Activated CD4-positive, alpha-beta memory T cell treated with anti-CD3 and anti-CD28 coated beads, Interleukin-2, amount 10 ng/mL, durations not matched to agents 7 days and 5 days (primary cell): ENCODE data around the gene TIMP2. TPM values are rescaled to one million over a fixed set of nuclear protein-coding genes. Genes with fewer than 3 reads are reported as not detected.

Source experiments
- CTCF ChIA-PET: fragments of 350-600 bp; sonication (Branson Sonifier 250); formaldehyde crosslinking; loops from one replicate; lab custom pipeline; 2021; ENCODE audit warnings: antibody characterized with exemption, inconsistent platforms; lab: Charles Lee
- POLR2A ChIA-PET: fragments of 350-600 bp; sonication (Branson Sonifier 250); formaldehyde crosslinking; loops from one replicate; lab custom pipeline; 2021; ENCODE audit warnings: antibody characterized with exemption; lab: Charles Lee
- DNase-seq: peaks from one replicate; pipeline ENCODE4 v3.0.0-alpha.2; 2020
- H3K27ac Mint-ChIP-seq: one replicate; pipeline ENCODE4 v1.8.0; 2021; ENCODE audit warnings: mild to moderate bottlenecking, mixed read lengths
- H3K27me3 Mint-ChIP-seq: one replicate; pipeline ENCODE4 v1.8.0; 2021; ENCODE audit warnings: mixed read lengths
- H3K36me3 Mint-ChIP-seq: one replicate; pipeline ENCODE4 v1.8.0; 2021; ENCODE audit warnings: low read depth, mixed read lengths
- H3K4me1 Mint-ChIP-seq: one replicate; pipeline ENCODE4 v1.8.0; 2021; ENCODE audit warnings: mixed read lengths
- H3K4me3 Mint-ChIP-seq: one replicate; pipeline ENCODE4 v1.8.0; 2021; ENCODE audit warnings: mild to moderate bottlenecking, mixed read lengths
- H3K9me3 Mint-ChIP-seq: one replicate; pipeline ENCODE4 v1.8.0; 2021; ENCODE audit warnings: mixed read lengths
- total RNA-seq, 2 experiments: library from RNA; stranded (reverse); gene quantifications; one replicate each; pipeline ENCODE4 v1.2.3, GENCODE V29; 2021

Gene TIMP2
- total RNA-seq, 2 experiments from 2014 or later = 3.3 TPM

GRCh38 chr17:78854508-78854907 lies 70.7 kb downstream of the TIMP2 start:
- Mint-ChIP-seq H3K36me3 (no peaks in the 10 kb centered on the region), H3K9me3 (no peaks in the 10 kb centered on the region), H3K4me1 (no peaks in the 10 kb centered on the region), H3K27me3 (peaks cover 1% of the 10 kb centered on the region), H3K27ac (no peak overlapping the region), H3K4me3 (no peak overlapping the region)
- DNase-seq = no peak
- ChIA-PET CTCF (interaction anchor here (4.6 kb wide), 1 partner anchor 11 kb away, joined by 22 read pairs; no protein-coding TSS in a partner anchor), POLR2A (no interaction called here)

DNA sequence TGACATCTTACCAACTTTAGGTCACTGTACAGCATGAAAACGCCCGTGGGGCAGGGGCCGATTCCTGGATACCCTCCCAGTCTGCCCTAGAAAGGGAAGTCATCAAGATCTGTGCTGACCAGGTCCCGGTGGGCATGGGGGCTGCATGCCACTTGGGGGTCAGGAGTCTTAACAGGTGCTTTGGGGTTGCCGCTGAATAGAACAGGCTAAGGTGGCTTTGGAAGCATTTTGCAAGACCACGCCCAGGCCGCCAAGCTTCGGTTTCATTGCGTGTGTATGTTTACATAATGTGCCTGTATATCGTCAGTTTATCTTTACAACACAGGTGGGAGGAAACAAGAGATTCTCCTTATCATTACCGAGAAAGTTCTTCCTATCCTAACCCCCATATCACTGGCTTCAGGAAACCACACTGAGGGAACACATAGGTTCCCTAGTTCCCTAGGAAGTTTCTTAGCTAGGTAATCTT lies 71.2 kb downstream of the TIMP2 start:
- H3K36me3 Mint-ChIP-seq = no peaks in the 10 kb centered on the region
- H3K27ac Mint-ChIP-seq = no peak overlapping the region
- CTCF ChIA-PET = interaction anchor here (4.6 kb wide), 1 partner anchor 12 kb away, joined by 22 read pairs; no protein-coding TSS in a partner anchor
- H3K4me1 Mint-ChIP-seq = no peaks in the 10 kb centered on the region
- peaks cover 1% of the 10 kb centered on the region for H3K27me3 Mint-ChIP-seq
- POLR2A ChIA-PET = no interaction called here
- no peak for DNase-seq
- H3K4me3 Mint-ChIP-seq = no peak overlapping the region
- H3K9me3 Mint-ChIP-seq = no peaks in the 10 kb centered on the region

DNA sequence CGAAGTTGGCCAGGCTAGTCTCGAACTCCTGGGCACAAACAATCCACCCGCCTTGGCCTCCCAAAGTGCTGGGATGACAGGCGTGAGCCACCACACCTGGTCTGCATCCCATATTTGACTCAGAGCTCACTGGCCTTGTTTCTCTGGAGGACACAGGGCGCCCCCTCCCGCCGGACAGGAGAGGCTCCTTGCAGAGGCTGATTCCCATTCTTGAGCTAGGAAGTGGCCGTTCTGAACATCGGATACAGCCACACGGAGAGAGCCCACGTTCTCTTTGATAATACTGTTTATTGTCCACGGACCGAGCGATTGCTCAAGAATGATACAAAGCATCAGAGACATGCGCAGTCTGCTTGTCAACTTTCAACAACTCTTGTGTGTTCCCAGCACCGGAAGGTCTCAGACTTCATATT lies 72.5 kb downstream of the TIMP2 start:
- CTCF ChIA-PET = interaction anchor here (0.6 to 4.6 kb wide), 4 partner anchors 13 to 514 kb away, joined by 3 to 22 read pairs (median 3); no protein-coding TSS in a partner anchor
- Mint-ChIP-seq H3K27ac (no peak overlapping the region), H3K27me3 (peaks cover 1% of the 10 kb centered on the region), H3K36me3 (no peaks in the 10 kb centered on the region), H3K4me1 (no peaks in the 10 kb centered on the region), H3K9me3 (no peaks in the 10 kb centered on the region), H3K4me3 (no peak overlapping the region)
- POLR2A ChIA-PET = no interaction called here
- no peak for DNase-seq

GRCh38 chr17:78849026-78849425 lies 76.2 kb downstream of the TIMP2 start:
- Mint-ChIP-seq H3K4me1 (peaks cover 8% of the 10 kb centered on the region), H3K27me3 (peaks cover 1% of the 10 kb centered on the region), H3K27ac (no peak overlapping the region), H3K4me3 (no peak overlapping the region), H3K36me3 (no peaks in the 10 kb centered on the region), H3K9me3 (no peaks in the 10 kb centered on the region)
- CTCF ChIA-PET = no interaction called here
- DNase-seq = no peak
- POLR2A ChIA-PET = no interaction called here

GRCh38 chr17:78847052-78847451 lies 78.1 kb downstream of the TIMP2 start:
- Mint-ChIP-seq H3K36me3 (no peaks in the 10 kb centered on the region), H3K9me3 (no peaks in the 10 kb centered on the region), H3K27ac (no peak overlapping the region), H3K4me1 (peaks cover 21% of the 10 kb centered on the region), H3K27me3 (no peaks in the 10 kb centered on the region), H3K4me3 (no peak overlapping the region)
- CTCF ChIA-PET = no interaction called here
- no peak for DNase-seq
- POLR2A ChIA-PET = no interaction called here

GRCh38 chr17:78844301-78845005 lies 80.7 kb downstream of the TIMP2 start:
- DNase-seq = no peak
- Mint-ChIP-seq H3K4me3 (no peak overlapping the region), H3K27ac (no peak overlapping the region), H3K4me1 (peaks cover 30% of the 10 kb centered on the region), H3K36me3 (peaks cover 3% of the 10 kb centered on the region), H3K9me3 (no peaks in the 10 kb centered on the region), H3K27me3 (no peaks in the 10 kb centered on the region)
- CTCF ChIA-PET = interaction anchor here (0.6 to 1.4 kb wide), 3 partner anchors 12 to 557 kb away, joined by 3 read pairs; no protein-coding TSS in a partner anchor
- POLR2A ChIA-PET = interaction anchor here (1.4 kb wide), 1 partner anchor 62 kb away, joined by 4 read pairs; the partner anchor contains the start of gene CYTH1

GRCh38 chr17:78842881-78843565 lies 82.2 kb downstream of the TIMP2 start:
- peaks cover 42% of the 10 kb centered on the region for H3K4me1 Mint-ChIP-seq
- POLR2A ChIA-PET = interaction anchor here (1.4 kb wide), 1 partner anchor 61 kb away, joined by 4 read pairs; the partner anchor contains the start of gene CYTH1
- no peaks in the 10 kb centered on the region for H3K27me3 Mint-ChIP-seq
- CTCF ChIA-PET = interaction anchor here (0.7 to 2.1 kb wide), 8 partner anchors 10 to 346 kb away, joined by 3 to 5 read pairs (median 3); no protein-coding TSS in a partner anchor
- no peak overlapping the region for H3K27ac Mint-ChIP-seq
- H3K36me3 Mint-ChIP-seq = peaks cover 14% of the 10 kb centered on the region
- no peaks in the 10 kb centered on the region for H3K9me3 Mint-ChIP-seq
- peak overlapping the region; percentile 9 for H3K4me3 Mint-ChIP-seq
- DNase-seq = peak; percentile 76

DNA sequence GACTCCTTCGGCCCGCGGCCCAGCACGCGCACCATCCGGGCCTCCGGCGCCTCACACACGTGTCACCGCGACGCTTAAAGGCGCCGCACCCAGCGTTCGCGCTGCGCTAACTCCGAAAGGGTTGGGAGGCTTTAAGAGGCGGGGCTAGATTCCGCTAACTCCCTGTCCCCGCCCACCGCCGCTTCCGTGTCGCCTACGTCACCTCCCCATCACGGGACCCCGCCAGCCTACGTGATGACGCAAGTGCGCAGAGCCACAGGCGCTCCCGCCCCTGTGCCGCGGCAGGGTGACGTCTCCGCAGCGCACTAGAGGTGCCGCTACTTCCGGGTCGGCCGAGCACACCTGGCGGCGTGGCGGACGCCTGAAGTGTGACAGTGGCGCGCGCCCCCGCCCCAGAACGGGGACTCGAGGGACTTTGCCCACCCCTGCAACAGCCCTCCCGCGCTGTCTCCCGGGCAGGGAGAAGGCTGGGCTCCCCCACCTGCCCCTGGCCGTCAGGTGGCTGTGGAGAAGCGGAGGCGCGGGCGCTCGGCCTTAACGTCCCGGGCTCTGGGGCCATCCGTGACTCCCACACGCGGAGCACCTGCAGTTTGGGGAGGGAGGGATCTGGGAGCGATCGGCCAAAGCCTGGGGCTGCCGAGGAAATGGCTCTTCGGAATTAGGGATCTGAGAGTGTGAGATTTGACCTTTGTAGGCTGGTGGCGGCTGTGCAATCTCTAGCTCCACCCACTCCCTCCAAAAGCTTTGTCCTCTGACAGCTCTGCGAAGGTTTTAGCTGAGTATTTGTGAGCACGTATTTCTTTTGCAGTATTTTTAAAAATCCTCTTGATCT lies 84.2 kb downstream of the TIMP2 start, which contains the start of gene USP36:
Gene USP36 (minus strand): TSS at position 35 of the 832 bp plus-strand sequence. CDS start 4,451 bp downstream, outside the sequence.
- Mint-ChIP-seq H3K27ac (peak within 1 kb of the TSS; percentile 94), H3K9me3 (no peaks in the 10 kb centered on the region), H3K27me3 (no peaks in the 10 kb centered on the region), H3K4me1 (peaks cover 55% of the 10 kb centered on the region), H3K4me3 (peak within 1 kb of the TSS; percentile 94), H3K36me3 (peaks cover 32% of the 10 kb centered on the region)
- POLR2A ChIA-PET = interaction anchor here (0.6 to 2.5 kb wide), 16 partner anchors 13 to 347 kb away, joined by 3 to 20 read pairs (median 4); no protein-coding TSS in a partner anchor
- DNase-seq = peak; percentile 100
- CTCF ChIA-PET = interaction anchor here (0.7 to 2.0 kb wide), 2 partner anchors 92 to 344 kb away, joined by 3 to 5 read pairs; no protein-coding TSS in a partner anchor

GRCh38 chr17:78840530-78840779 lies 84.7 kb downstream of the TIMP2 start:
- no peaks in the 10 kb centered on the region for H3K9me3 Mint-ChIP-seq
- no peak for DNase-seq
- peaks cover 55% of the 10 kb centered on the region for H3K4me1 Mint-ChIP-seq
- CTCF ChIA-PET = no interaction called here
- H3K36me3 Mint-ChIP-seq = peaks cover 38% of the 10 kb centered on the region
- no peaks in the 10 kb centered on the region for H3K27me3 Mint-ChIP-seq
- POLR2A ChIA-PET = interaction anchor here (0.8 to 2.5 kb wide), 11 partner anchors 9 to 64 kb away, joined by 3 to 20 read pairs (median 4); no protein-coding TSS in a partner anchor
- H3K4me3 Mint-ChIP-seq = peak overlapping the region; percentile 86
- peak overlapping the region; percentile 94 for H3K27ac Mint-ChIP-seq

DNA sequence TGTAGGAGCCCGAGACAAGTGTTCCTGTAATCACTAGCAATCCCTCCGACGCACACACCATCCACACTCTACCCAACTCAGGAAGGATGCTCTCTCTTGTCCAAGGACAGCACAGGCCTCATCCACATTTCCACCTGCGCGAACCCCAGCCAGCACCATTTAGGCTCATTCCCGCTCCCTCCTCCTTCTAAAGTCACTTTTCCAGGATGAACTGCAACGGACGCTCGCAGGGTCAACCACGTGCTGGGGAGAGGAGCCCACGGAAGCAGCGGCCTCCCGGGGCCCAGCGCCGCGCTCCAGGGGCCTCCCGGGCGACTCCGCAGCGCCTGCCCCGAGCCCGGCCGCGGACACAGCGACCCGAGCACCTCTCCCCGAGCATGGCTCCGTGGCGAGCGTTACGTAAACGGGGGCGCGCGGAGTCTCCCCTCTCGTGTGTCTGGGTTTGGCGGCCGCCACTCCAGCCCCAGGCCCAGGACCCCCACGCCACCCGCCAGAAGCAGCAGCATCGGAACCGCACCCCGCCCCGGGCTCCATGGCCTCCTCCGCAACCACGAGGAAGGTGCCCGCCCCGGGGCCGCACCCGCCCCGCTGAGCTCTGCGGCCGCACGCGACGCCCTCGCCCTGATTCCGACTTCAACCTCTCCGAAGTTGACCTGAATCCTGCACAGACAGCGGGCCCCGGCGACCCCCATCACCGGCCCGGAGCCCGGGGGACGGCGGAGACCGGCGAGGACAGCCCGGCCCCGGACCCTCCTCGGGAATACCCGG lies 85.2 kb downstream of the TIMP2 start:
- CTCF ChIA-PET = no interaction called here
- H3K4me1 Mint-ChIP-seq = peaks cover 55% of the 10 kb centered on the region

GRCh38 chr17:78839235-78839761 lies 85.9 kb downstream of the TIMP2 start:
- Mint-ChIP-seq H3K9me3 (no peaks in the 10 kb centered on the region), H3K4me1 (peaks cover 50% of the 10 kb centered on the region), H3K27me3 (no peaks in the 10 kb centered on the region), H3K27ac (peak overlapping the region; percentile 94), H3K4me3 (peak overlapping the region; percentile 94), H3K36me3 (peaks cover 48% of the 10 kb centered on the region)
- CTCF ChIA-PET = no interaction called here
- POLR2A ChIA-PET = no interaction called here
- peak; percentile 20 for DNase-seq

More for the DNA sequence above, 85.2 kb downstream of the TIMP2 start:
- DNase-seq = peak; percentile 64
- H3K27ac Mint-ChIP-seq = peak overlapping the region; percentile 94
- peaks cover 43% of the 10 kb centered on the region for H3K36me3 Mint-ChIP-seq
- POLR2A ChIA-PET = interaction anchor here (0.8 to 2.5 kb wide), 11 partner anchors 9 to 63 kb away, joined by 3 to 20 read pairs (median 4); no protein-coding TSS in a partner anchor
- peak overlapping the region; percentile 94 for H3K4me3 Mint-ChIP-seq
- no peaks in the 10 kb centered on the region for H3K27me3 Mint-ChIP-seq
- H3K9me3 Mint-ChIP-seq = no peaks in the 10 kb centered on the region
